HG03520 (cell line): ENCODE measurements around the gene NUDT1.

ENCODE experiments used
- ATAC-seq: cut with Tn5 transposase; IDR thresholded peaks from one replicate; pipeline ENCODE4 v1.9.1; 2021; ENCODE audit warnings: mild to moderate bottlenecking, moderate library complexity; ENCODE audit not compliant: unreplicated experiment

The NUDT1 gene

DNA sequence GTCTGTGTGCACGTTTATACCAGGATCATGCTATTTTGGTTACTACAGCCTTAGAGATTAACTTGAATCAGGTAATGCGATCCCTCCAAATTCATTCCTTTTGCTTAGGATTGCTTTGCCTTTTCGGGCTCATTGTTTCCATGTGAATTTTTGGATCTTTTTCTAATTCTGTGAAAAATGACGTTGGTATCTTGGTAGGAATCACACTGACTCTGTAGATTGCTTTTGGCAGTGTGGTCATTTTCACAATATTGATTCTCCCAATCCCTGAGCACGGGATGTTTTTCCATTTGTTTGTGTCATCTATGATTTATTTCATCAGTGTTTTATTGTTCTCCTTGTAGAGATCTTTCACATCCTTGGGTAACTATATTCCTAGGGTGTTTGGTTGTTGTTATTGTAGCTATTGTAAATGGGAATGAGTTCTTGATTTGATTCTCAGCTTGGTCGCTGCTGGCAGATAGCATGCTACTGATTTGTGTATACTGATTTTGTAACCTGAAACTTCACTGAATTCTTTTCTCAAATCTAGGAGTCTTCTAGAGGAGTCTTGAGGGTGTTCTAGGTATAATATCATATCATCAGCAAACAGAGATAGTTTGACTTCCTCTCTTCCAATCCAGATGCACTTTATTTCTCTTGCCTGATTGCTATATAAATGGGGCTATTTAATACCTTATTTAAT is 54.1 kb downstream of the NUDT1 start:
- ATAC-seq, result no peak

DNA sequence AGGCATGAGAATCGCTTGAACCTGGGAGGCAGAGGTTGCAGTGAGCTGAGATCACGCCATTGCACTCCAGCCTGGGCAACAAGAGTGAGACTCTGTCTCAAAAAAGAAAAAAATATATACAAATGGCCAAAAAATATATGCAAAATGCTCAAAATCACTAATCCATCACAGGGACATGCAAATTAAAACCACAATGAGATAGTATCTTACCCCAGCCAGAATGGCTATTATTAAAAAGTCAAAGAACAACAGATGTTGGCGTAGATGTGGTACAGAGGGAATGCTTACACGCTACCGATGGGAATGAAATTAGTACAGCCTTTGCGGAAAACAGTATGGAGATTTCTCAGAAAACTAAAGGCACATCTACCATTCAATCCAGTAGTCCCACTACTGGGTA is 54.8 kb downstream of the NUDT1 start:
- ATAC-seq, result no peak

DNA sequence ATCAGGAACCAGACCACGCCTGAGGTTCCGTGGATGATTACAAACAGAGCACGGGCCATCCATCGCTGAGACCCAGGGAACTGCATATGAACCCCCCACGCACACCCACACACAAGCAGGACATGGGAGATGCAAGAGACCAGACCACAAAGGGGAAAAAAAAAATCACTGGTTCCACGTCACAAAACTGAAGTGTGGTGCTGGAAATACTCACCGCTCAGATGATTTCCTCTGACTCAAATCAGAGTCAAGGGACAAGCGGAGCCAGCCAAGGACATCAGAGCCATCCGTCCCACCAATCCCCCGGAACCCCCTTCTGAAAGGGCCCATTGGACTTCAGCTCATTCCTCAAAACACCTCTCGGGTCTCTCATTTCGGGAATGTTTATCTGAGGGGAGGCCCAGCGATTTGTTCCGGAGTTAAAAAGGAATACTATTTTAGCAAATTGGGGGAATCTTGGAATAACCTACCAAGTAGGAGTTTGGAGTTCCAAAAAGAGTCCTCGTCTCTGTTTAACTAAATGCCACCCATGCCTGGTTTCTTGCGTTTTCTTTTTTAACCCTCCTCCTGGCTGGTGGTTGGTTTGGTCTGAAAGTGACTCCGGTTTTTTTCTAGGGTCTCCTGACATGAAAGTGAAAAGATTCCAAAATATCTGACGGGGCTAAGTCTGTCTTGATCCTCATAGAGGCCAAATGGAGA is 57.3 kb downstream of the NUDT1 start:
- ATAC-seq, result peak; percentile 55

DNA sequence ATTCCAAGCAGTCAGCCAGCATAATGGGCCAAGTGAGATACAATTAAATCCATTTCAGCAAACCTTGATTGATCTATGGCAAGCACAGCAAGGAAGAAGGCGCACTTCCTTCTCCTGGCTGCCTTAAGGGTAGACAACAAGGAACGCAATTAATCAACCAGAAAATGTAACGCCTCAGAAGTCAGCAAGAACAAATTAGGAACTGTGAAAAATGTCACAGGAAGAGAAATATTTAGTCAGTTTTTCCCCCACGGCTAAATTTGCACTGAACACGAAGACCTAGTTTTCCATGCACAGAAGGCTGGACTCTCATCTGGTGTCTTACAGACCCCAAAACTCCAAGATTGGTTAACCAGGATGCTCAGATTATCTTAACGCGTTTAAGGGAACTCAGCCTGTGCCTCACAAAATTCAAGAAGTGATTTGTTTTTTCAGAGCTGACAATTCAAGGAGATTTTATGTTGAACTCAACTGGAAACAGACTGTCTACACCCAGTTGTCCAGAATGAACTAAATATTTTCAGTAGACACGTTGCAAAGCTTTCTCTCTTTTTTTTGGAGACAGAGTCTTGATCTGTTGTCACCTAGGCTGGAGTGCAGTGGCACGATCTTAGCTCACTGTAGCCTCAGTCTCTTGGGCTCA is 58.0 kb downstream of the NUDT1 start:
- ATAC-seq, result no peak
